GM18498 (cell line): ENCODE measurements around the gene TIAM1.
A peak's percentile ranks its signal among the peaks of the same experiment; 100 is the strongest.

Source experiments
- ATAC-seq: cut with Tn5 transposase; IDR thresholded peaks from one replicate; pipeline ENCODE4 v1.9.1; 2021; ENCODE audit warnings: mild to moderate bottlenecking, moderate library complexity; ENCODE audit not compliant: unreplicated experiment

The TIAM1 gene

GRCh38 chr21:31145274-31145673 lies 198.8 kb downstream of the TIAM1 start:
- no peak for ATAC-seq

DNA sequence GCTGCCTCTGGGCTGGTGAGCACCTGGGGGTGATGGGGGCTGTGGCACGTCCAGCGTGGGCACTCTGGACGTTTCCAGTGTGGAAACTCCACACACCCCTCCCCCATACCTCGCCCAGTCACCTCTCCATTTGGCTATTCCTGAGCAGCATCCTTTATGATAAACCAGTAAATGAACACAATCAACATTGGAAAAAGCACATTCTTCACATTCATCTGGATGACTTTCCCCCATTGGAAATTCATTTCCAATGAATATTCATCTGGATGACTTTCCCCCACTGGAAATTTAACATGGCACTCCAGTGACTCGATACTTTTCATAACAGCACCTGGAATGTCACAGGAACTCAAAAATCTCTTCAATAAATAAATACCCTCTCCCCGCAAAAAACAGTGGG lies 201.0 kb downstream of the TIAM1 start:
- ATAC-seq: no peak

DNA sequence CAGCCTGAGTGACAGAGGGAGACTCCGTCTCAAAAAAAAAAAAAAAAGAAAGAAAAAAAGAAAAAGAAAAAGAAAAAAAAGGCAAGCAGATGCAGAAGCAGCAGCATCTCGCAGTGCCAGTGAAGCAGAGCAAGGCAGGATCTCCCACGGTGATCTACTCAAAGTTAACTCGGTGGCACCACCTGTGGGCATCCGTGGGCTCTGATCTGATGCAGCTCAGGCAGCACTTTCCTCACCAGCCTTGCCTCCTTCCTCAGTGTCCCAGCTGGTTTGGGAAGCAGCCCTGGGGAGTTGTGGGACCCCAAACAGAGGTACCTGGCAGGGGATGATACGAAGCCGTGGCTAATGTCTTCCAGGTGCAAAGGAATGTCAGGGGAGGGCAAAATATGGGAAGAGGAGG lies 201.5 kb downstream of the TIAM1 start:
- no peak for ATAC-seq

GRCh38 chr21:31141389-31142000 lies 202.6 kb downstream of the TIAM1 start:
- no peak for ATAC-seq

DNA sequence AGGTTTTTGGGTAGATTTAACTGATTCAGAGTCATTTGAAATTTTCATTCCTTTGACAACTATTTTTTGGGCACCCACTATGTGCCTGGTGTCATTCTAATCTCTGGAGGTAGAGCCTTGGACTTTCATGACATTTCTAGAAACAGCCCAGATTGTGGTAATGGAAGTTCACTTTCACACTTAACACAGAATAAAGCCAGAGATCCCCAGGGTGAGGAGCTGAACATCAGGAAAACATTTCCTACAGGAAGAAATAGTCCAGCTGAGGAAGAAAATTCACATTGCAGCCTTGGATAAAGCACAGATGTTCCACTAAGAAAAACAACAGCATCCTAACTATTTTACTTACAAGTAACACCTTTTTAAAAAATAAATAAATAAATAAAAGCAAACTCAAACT lies 203.4 kb downstream of the TIAM1 start:
- ATAC-seq: no peak

GRCh38 chr21:31140025-31140424 lies 204.0 kb downstream of the TIAM1 start:
- no peak for ATAC-seq

DNA sequence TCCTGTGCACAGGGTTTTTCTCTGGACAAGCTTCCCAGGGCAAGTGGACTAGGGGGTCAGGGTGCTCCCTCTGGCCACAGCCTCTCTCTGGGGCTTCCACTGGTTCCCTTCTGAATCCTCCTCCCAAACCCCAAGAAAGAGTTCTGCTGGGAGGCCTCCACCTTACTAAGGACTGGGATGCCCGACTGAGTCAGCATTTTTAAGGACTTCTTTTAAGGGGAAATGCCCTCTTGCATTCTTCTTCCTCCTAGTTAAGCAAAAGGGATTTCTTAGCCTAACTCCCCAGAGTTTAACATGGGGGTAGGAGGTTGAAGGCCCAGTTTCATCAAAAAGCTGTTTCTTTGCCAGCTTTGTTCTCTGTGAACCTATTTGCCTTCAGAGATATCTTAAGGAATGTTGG lies 206.1 kb downstream of the TIAM1 start:
- no peak for ATAC-seq

DNA sequence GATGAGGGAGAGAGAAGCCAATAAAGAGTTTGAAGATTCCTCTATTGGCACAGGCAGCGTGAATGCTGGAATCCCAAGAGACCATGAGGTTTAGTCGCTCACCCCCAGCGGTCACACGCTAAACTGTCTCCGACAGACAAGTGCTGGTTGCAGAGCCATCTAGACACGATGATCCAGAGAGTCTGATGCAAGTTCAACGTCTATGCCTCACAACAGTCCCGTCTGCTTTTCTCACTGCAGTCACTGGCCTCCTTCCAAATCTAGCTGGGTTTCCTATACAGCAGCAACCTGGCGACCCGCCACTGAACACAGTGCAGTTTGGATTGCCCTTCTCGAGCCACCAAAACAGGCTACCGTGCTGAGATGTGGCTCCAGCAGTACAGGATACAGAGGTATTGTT lies 207.2 kb downstream of the TIAM1 start:
- no peak for ATAC-seq

GRCh38 chr21:31135531-31136184 lies 208.4 kb downstream of the TIAM1 start:
- no peak for ATAC-seq

- ATAC-seq: peak; percentile 13
Measured at GRCh38 chr21:31133243-31133830, 210.7 kb downstream of the TIAM1 start.

DNA sequence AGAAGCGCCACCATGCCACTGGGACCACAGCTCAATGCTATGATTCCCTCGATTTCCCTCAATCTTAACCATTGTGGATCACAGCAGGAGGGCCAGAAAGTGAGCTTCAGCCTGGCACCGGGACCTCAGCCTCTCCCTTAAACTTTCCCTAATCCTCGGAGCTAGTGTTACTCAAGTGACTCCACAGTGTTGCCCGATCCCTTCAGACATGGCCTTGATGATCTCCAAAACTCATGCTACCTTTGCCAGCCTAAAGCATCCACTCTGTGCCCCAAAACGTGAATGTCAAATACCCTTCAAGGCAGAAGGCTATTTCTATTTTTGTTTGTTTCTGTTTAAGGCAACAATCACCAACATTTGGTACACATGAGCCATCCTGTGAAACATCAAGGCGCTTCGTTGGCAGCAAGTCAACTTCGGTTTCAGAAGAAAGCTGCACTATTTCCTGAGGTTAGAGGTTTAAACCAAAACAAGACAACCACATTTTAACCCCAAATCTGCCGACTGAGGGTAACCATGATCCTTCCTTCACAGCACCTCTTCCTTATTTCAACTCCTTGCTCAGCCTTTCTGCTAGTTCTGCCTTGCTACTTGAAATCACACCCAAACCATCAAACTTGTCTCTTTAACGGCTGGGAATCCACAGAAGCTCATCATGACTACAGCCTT lies 211.4 kb downstream of the TIAM1 start:
- peak; percentile 78 for ATAC-seq

- ATAC-seq: no peak
Measured at GRCh38 chr21:31130821-31131220, 213.2 kb downstream of the TIAM1 start.

DNA sequence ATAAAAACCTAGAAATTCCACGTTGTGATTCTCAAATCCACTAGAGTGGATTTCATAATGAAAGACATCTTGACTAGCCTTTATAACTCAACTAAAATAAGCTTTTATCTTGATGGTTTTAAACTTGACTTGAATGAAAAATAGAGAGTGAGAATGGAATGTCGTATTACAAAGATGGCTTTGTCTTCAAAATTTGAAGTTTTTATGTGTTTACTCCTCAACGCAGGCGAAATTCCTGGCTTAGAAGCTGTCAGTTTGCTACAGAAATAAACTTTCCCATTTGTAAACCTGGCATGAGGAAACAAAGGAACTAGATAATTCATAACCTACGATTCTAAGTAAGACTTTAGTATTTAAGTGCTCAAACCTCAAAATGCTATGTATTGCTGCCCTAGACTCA lies 215.8 kb downstream of the TIAM1 start:
- no peak for ATAC-seq

GRCh38 chr21:31124010-31124409 lies 220.1 kb downstream of the TIAM1 start:
- ATAC-seq: peak; percentile 77

GRCh38 chr21:31119199-31119598 lies 224.9 kb downstream of the TIAM1 start:
- ATAC-seq: no peak

- ATAC-seq: no peak
Measured at GRCh38 chr21:31117128-31117916, 226.7 kb downstream of the TIAM1 start.

DNA sequence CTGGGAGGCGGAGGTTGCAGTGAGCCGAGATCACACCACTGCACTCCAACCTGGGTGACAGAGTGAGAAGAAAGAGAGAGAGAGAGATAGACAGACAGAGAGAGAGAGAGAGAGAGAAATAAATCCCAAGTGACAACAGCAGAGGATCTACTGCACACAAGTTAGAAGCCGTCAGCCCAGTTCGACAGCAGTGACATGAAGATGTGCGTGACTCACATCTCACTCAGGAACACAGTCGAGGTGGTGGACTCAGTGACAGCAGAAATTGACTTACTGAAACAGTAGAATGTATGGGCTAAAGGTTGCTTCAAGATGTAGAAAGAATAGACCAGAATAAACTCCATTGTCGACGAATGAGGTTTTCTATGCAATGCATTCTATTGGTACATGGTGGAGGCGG lies 228.8 kb downstream of the TIAM1 start:
- ATAC-seq: no peak

DNA sequence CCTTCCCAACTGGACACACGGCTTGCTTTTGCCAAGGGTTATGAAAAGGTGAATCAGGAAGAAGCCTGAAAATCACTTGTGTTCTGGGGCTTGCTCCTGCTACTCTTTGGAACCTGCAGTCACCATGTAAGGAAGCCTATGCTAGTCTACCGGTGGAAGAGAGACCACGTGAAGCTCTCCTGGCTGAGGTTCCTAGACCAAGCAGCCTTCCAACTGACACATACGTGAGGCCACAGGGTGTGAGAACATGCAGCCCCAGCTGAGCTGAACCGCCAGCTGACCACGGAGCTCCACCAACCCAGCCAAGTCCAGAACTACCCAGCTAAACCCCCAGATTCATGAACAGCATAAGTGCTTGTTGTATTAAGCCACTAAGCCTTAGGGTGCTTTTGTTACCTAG lies 233.0 kb downstream of the TIAM1 start:
- ATAC-seq: no peak

GRCh38 chr21:31110430-31110829 lies 233.6 kb downstream of the TIAM1 start:
- ATAC-seq: no peak

- no peak for ATAC-seq
Measured at GRCh38 chr21:31107871-31108270, 236.2 kb downstream of the TIAM1 start.

- ATAC-seq: no peak
Measured at GRCh38 chr21:31107176-31107785, 236.8 kb downstream of the TIAM1 start.
